Nephron (organoid): ENCODE data around the gene FOXL3.
A peak's percentile ranks its signal among the peaks of the same experiment; 100 is the strongest.

Source experiments
- H3K27ac Mint-ChIP-seq, 3 experiments: 2 replicates each; pipeline ENCODE4 v1.8.0; 2020; ENCODE audit warnings: mixed read lengths in 3 of 3, mild to moderate bottlenecking in 2 of 3, moderate library complexity in 1 of 3
- H3K27me3 Mint-ChIP-seq: 2 replicates; pipeline ENCODE4 v1.8.0; 2021; ENCODE audit warnings: low read depth, mild to moderate bottlenecking, moderate library complexity, mixed read lengths
- H3K36me3 Mint-ChIP-seq: 2 replicates; pipeline ENCODE4 v1.8.0; 2020; ENCODE audit warnings: low read depth, mixed read lengths
- H3K4me1 Mint-ChIP-seq: 2 replicates; pipeline ENCODE4 v1.8.0; 2020; ENCODE audit warnings: mixed read lengths
- H3K4me3 Mint-ChIP-seq, 3 experiments: 2 replicates each; pipeline ENCODE4 v1.8.0; 2020; ENCODE audit warnings: mild to moderate bottlenecking in 3 of 3, mixed read lengths in 3 of 3, moderate library complexity in 2 of 3
- H3K9me3 Mint-ChIP-seq: 2 replicates; pipeline ENCODE4 v1.8.0; 2020; ENCODE audit warnings: mixed read lengths
- TF ChIP-seq, protein P1 (sequence below), 3 experiments: fragments of 200-600 bp; sonication (generic); IDR thresholded peaks; one replicate each; pipeline ENCODE4 v1.5.0; 2021; ENCODE audit warnings: antibody characterized with exemption in 3 of 3; ENCODE audit not compliant: unreplicated experiment in 3 of 3

Gene FOXL3

DNA sequence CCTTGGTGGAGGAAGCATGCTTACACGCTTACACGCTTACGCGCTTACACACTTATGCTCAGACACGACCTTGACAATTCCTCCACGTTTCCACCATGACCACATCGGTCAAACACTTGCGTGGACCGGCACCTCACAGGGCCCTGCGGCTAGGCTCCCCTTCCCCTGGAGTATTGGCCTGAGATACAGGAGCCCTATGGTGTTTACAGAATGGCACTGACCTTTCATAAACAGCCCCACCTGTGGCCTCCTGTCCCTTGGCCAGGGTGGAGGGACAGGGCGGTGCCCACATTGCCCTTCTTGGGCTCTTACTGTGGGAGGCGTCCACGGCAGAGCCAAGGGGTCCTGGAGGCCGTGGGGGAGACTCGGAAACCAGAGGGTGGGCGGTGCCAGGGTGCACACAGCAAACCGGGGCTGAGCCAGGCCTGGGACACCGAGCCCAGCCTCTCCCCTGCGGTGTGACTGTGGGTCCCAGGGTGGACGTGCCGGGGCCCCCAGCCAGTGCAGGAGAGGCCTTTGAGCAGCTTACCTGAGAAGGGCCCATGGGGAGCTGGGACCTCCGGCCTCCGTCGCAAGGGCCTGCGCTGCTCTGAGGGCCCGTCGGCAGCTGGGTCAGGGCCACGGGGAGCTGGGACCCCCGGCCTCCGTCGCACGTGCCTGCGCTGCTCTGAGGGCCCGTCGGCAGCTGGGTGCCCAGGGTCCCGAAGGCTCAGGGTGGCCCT is 44.2 kb upstream of the FOXL3 start:
- TF ChIP-seq, protein P1, sequence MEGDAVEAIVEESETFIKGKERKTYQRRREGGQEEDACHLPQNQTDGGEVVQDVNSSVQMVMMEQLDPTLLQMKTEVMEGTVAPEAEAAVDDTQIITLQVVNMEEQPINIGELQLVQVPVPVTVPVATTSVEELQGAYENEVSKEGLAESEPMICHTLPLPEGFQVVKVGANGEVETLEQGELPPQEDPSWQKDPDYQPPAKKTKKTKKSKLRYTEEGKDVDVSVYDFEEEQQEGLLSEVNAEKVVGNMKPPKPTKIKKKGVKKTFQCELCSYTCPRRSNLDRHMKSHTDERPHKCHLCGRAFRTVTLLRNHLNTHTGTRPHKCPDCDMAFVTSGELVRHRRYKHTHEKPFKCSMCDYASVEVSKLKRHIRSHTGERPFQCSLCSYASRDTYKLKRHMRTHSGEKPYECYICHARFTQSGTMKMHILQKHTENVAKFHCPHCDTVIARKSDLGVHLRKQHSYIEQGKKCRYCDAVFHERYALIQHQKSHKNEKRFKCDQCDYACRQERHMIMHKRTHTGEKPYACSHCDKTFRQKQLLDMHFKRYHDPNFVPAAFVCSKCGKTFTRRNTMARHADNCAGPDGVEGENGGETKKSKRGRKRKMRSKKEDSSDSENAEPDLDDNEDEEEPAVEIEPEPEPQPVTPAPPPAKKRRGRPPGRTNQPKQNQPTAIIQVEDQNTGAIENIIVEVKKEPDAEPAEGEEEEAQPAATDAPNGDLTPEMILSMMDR (IDR thresholded peaks at IDR 0.05; ENCODE audit: unreplicated experiment in 3 of 3): no peak
- Mint-ChIP-seq H3K9me3 (no peaks in the 10 kb centered on the region), H3K27me3 (no peaks in the 10 kb centered on the region)

DNA sequence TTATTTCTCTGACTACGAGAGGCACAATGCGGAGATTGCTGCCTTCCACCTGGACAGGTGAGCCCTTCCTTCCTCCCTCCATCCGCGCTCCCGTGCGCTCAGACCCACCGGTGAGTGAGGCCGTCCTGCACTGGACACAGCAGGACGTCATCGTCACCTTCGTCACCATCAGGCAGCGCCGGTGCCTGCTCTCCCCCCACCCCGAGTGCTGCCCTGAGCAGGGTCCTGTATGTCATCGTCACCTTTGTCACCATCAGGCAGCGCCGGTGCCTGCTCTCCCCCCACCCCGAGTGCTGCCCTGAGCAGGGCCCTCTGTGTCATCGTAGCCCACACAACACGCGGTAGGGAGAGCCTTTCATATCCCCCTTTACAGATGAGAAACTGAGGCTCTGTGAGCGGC is 43.5 kb upstream of the FOXL3 start:
- no peaks in the 10 kb centered on the region for H3K9me3 Mint-ChIP-seq
- TF ChIP-seq, protein P1 (IDR thresholded peaks at IDR 0.05; ENCODE audit: unreplicated experiment in 3 of 3): no peak
- H3K27ac Mint-ChIP-seq: peak overlapping the region; percentile 17 to 65 (median 33)
- H3K36me3 Mint-ChIP-seq: peaks cover 20% of the 10 kb centered on the region
- peaks cover 21% of the 10 kb centered on the region for H3K4me1 Mint-ChIP-seq
- no peak overlapping the region for H3K4me3 Mint-ChIP-seq
- no peaks in the 10 kb centered on the region for H3K27me3 Mint-ChIP-seq

More for the DNA sequence above, 44.2 kb upstream of the FOXL3 start:
- Mint-ChIP-seq H3K27ac (no peak overlapping the region), H3K36me3 (peaks cover 23% of the 10 kb centered on the region), H3K4me1 (peaks cover 22% of the 10 kb centered on the region), H3K4me3 (no peak overlapping the region)

DNA sequence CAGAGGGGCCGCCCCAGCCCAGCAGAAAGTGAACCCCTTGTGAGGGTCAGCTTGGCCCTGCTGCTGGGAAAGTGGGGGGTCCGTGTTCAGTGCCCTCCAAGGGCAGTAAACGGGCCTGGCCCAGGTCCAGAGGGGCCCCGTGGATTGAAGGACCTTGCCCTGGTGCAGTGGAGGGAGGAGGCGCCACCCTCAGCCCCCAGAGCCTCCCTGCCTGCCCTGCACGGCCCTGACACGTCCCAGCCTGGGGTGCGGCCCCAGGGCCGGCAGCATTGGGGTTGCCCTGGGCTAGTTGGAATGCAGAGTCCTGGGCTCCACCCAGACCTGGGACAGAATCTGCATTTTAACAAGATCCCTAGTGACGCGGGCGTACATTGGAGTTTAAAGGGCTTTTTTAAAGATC is 42.8 kb upstream of the FOXL3 start:
- TF ChIP-seq, protein P1 (IDR thresholded peaks at IDR 0.05; ENCODE audit: unreplicated experiment in 3 of 3): no peak
- peaks cover 20% of the 10 kb centered on the region for H3K36me3 Mint-ChIP-seq
- no peak overlapping the region for H3K27ac Mint-ChIP-seq
- peaks cover 18% of the 10 kb centered on the region for H3K4me1 Mint-ChIP-seq
- no peak overlapping the region for H3K4me3 Mint-ChIP-seq
- H3K9me3 Mint-ChIP-seq: no peaks in the 10 kb centered on the region
- H3K27me3 Mint-ChIP-seq: no peaks in the 10 kb centered on the region

DNA sequence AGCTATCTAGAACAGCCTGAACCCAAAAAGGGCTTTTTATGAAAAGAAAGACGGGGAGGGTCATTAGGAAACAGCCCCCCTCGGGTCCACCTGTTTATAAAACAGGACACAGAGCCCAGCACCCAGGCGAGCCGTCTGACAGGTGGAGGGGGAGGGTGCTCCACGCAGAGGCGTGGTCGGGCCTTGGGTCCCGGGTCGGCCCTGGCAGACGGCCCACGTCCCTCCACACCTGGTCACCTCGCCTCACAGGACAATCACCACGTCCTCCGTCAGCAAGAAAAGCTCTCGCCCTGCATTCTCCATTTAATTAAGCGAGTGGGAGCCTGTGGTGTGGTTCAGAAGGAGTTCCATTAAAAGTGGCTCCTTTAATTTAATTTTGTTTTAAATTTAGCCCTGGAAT is 42.3 kb upstream of the FOXL3 start:
- TF ChIP-seq, protein P1 (IDR thresholded peaks at IDR 0.05; ENCODE audit: unreplicated experiment in 3 of 3): no peak
- H3K27ac Mint-ChIP-seq: peak overlapping the region in 1 of 3 experiments; percentile 67
- no peaks in the 10 kb centered on the region for H3K27me3 Mint-ChIP-seq
- no peaks in the 10 kb centered on the region for H3K9me3 Mint-ChIP-seq
- H3K4me3 Mint-ChIP-seq: no peak overlapping the region
- peaks cover 18% of the 10 kb centered on the region for H3K4me1 Mint-ChIP-seq
- peaks cover 20% of the 10 kb centered on the region for H3K36me3 Mint-ChIP-seq

DNA sequence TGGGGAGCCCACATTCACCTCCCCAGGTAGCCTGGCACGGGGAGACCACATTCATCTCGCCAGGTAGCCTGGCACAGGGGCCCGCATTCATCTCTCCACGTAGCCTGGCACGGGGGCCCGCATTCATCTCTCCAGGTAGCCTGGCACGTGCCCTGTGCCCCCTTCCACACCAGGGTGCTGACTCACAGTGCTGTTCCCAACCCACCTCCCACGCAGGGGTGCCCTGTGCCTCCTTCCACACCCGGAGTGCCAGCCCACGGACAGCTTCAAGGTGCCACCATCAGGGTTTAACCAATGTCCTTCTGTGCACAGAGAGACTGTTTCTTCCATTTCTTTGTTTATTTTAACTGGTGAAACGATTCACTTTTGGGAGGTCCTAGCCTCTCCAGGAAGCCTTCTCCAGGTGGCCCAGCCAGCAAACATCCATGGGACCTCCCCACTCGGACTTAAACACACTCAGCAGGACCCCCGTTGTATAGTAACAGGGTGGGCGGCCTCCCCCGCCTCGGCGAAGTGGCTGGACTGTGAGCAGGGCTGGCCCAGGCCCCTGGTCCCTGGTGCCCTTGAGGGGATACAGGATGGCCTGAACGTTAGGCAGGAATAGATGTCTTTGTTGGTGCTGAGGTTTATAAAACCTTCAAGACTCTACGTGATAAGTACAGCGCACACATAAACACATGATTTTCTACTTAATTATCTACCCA is 41.1 kb upstream of the FOXL3 start:
- Mint-ChIP-seq H3K9me3 (no peaks in the 10 kb centered on the region), H3K36me3 (peaks cover 30% of the 10 kb centered on the region), H3K4me1 (peaks cover 28% of the 10 kb centered on the region), H3K27ac (no peak overlapping the region), H3K4me3 (no peak overlapping the region), H3K27me3 (no peaks in the 10 kb centered on the region)
- TF ChIP-seq, protein P1 (IDR thresholded peaks at IDR 0.05; ENCODE audit: unreplicated experiment in 3 of 3): no peak
